ENCODE data around the gene DAZAP1.

Gene DAZAP1

DNA sequence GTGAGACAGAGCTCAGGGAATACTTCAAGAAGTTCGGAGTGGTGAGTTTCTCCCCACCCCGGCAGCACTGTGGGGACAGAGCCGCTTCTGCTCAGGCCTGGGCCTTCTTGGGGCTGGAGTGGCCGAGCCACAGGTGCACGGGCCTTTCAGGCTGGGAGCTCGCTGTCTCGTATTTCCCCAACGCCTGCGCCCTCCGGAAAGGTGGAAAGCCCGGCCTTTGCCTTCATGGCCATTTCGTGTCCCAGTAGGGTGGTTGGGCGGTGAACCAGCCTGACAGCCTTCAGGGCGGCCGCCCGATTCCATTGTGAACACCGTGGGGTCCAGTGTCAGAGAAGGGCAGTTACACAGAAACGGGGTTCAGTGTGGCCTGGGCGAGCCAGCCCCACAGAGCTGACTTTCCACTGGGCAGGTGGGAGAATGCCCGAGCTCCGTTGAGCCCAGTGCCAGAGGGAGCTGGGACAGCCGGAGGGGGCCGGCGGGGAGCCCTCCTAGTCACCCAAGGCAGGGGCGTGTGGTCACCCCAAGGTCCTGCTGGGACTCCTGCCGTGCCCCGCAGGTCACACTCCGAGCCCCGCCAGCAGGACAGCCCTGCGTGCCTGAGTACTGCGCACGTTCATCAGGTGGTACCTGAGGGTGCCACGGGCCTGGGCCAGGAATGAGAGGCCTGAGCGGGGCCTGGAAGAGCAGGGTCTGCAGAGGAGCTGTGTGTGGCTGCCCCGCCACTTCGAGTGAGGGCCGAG is 14.0 kb downstream of the DAZAP1 start:
- DNase-seq (ENCODE audit: extremely low spot score), result no peak
- ChIA-PET POLR2A (interaction anchor here (0.7 kb wide), 1 partner anchor 19 kb away, joined by 3 read pairs; no protein-coding TSS in a partner anchor), CTCF (interaction anchor here (0.7 kb wide), 1 partner anchor 455 kb away, joined by 3 read pairs; no protein-coding TSS in a partner anchor)
- TF ChIP-seq ARNT (IDR thresholded peaks at IDR 0.05), result no peak
- TF ChIP-seq CTBP1 (IDR thresholded peaks at IDR 0.05; ENCODE audit: borderline replicate concordance), result no peak
- TF ChIP-seq TARDBP (IDR thresholded peaks at IDR 0.05), result no peak
- TF ChIP-seq, protein P1, sequence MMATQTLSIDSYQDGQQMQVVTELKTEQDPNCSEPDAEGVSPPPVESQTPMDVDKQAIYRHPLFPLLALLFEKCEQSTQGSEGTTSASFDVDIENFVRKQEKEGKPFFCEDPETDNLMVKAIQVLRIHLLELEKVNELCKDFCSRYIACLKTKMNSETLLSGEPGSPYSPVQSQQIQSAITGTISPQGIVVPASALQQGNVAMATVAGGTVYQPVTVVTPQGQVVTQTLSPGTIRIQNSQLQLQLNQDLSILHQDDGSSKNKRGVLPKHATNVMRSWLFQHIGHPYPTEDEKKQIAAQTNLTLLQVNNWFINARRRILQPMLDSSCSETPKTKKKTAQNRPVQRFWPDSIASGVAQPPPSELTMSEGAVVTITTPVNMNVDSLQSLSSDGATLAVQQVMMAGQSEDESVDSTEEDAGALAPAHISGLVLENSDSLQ (IDR thresholded peaks at IDR 0.05), result no peak
- no peak for TF ChIP-seq SUZ12 (IDR thresholded peaks at IDR 0.05)
- no peak for TF ChIP-seq SP1 (IDR thresholded peaks at IDR 0.05)

DNA sequence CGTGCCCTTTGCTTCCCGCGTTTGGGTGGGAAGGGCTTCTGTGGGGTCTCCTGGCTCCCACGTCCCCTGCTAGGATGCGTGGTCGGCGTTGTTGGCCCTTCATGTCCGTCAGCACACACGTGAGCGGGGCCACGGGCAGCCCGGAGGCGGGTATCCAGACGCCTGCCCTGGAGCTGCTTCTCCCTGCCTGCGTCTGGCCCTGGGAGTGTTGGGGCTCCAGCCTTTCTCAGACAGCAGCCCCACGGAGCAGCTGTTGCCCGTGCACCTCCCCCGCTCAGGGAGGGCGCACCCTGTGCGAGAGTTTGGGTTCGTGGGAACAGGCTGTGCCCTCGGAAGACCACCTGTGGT is 14.5 kb downstream of the DAZAP1 start:
- CTCF ChIA-PET, result no interaction called here
- no peak for DNase-seq (ENCODE audit: extremely low spot score)
- no peak for TF ChIP-seq FOXA1 (IDR thresholded peaks at IDR 0.05)
- TF ChIP-seq BHLHE40 (IDR thresholded peaks at IDR 0.05; ENCODE audit: borderline replicate concordance), result no peak
- no peak for TF ChIP-seq ELF4 (IDR thresholded peaks at IDR 0.05)
- no peak for TF ChIP-seq TARDBP (IDR thresholded peaks at IDR 0.05)
- TF ChIP-seq SP1 (IDR thresholded peaks at IDR 0.05), result no peak
- TF ChIP-seq ARNT (IDR thresholded peaks at IDR 0.05), result no peak
- TF ChIP-seq ZNF384 (IDR thresholded peaks at IDR 0.05), result no peak
- no peak for TF ChIP-seq CTBP1 (IDR thresholded peaks at IDR 0.05; ENCODE audit: borderline replicate concordance)
- TF ChIP-seq SUZ12 (IDR thresholded peaks at IDR 0.05), result no peak
- no peak for TF ChIP-seq HDGF (IDR thresholded peaks at IDR 0.05; ENCODE audit: borderline replicate concordance)
- no peak for TF ChIP-seq L3MBTL2 (conservative IDR thresholded peaks at IDR 0.05)
- no peak for TF ChIP-seq FOXM1 (IDR thresholded peaks at IDR 0.05; ENCODE audit: borderline replicate concordance)
- no peak for TF ChIP-seq FOXK2 (IDR thresholded peaks at IDR 0.05)
- TF ChIP-seq, protein P1 (IDR thresholded peaks at IDR 0.05), result no peak
- TF ChIP-seq LEF1 (IDR thresholded peaks at IDR 0.05; ENCODE audit: borderline replicate concordance), result no peak
- no peak for TF ChIP-seq NFRKB (IDR thresholded peaks at IDR 0.05)
- POLR2A ChIA-PET, result no interaction called here

DNA sequence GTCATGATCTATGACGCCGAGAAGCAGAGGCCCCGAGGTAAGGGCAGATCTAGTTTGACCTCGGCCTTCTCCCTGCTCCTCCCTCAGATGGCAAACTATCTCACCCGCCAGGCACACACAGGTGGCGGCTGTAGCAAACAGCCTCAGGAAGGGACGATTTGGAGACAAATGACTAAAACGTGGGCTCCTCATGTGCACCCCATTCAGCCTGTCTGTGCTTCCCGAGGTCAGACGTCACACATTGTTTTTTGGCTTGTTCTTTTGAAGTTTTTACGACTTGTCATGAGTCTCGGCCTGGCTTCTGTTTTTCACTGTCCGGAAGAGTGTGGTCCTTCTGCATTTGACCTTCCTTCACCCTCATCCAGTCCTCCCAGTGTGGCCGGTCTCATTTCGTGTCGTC is 15.0 kb downstream of the DAZAP1 start:
- TF ChIP-seq, protein P1 (IDR thresholded peaks at IDR 0.05), result no peak
- TF ChIP-seq SUZ12 (IDR thresholded peaks at IDR 0.05) (no peak), SP1 (IDR thresholded peaks at IDR 0.05) (no peak), LEF1 (IDR thresholded peaks at IDR 0.05; ENCODE audit: borderline replicate concordance) (no peak), HDGF (IDR thresholded peaks at IDR 0.05; ENCODE audit: borderline replicate concordance) (no peak), FOXA1 (IDR thresholded peaks at IDR 0.05) (no peak), TARDBP (IDR thresholded peaks at IDR 0.05) (no peak)
- ChIA-PET CTCF (no interaction called here), POLR2A (no interaction called here)
- DNase-seq (ENCODE audit: extremely low spot score), result no peak

DNA sequence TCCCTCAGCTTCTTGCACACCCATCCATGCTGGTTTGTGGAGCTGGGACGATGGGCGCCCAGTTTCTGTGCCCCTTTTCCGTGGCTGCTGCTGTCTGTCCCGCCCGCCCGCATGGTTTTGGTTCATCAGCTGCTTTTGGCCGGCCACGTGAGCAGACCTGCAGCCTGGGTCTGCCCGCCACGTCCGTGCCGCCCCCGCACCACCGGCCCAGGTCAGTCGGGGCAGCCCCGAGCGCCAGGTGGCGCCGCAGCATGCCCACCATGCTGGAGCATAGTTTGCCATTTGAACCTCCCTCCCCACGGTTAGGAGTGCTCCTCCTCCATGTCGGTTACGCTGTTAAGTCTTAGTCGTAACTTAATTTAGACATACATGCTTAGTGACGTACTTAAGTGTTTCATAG is 15.6 kb downstream of the DAZAP1 start:
- CTCF ChIA-PET, result interaction anchor here (1.0 kb wide), 1 partner anchor 31 kb away, joined by 3 read pairs; no protein-coding TSS in a partner anchor
- POLR2A ChIA-PET, result no interaction called here
- TF ChIP-seq SUZ12 (IDR thresholded peaks at IDR 0.05) (no peak), SP1 (IDR thresholded peaks at IDR 0.05) (no peak), L3MBTL2 (conservative IDR thresholded peaks at IDR 0.05) (no peak), FOXM1 (IDR thresholded peaks at IDR 0.05; ENCODE audit: borderline replicate concordance) (no peak), BHLHE40 (IDR thresholded peaks at IDR 0.05; ENCODE audit: borderline replicate concordance) (no peak)
- DNase-seq (ENCODE audit: extremely low spot score), result no peak

DNA sequence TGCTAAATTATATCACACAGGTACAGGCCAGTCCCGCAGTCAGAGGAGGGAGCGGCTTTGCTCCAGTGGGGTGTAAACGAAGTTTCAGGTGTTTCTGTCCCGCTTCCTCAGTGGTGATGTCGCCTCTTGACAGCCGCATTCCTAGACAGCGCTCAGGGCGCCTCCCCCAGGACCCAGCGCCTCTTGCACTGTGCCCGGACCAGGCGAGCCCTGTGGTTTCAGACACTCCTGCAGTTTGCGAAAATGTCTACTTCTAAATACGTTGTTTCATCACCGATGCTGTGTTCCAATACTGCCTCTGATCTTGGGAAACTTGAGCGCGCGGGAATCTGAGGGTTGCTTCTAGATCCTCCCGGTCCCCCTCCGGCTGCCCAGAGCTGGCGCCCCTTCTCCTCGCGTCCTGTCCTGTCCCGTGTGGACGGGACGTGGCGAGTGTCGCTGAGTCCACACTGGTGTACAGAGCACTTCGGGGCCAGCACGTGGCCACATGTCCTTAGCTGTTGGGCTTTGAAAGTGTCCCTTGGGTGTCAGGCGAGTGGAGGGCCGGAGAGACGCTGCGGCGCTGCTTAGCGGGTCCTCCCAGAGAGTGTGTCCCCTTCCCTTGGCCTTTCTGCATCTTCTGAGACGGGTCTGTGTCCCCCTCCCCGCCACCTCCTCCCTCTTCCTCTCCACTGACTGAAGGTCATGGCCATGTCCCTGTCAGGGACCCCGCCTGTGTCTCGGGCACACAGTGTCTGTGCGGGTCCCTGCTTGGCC is 16.2 kb downstream of the DAZAP1 start:
- no peak for DNase-seq (ENCODE audit: extremely low spot score)
- ChIA-PET CTCF (interaction anchor here (1.0 kb wide), 1 partner anchor 30 kb away, joined by 3 read pairs; no protein-coding TSS in a partner anchor), POLR2A (no interaction called here)
- TF ChIP-seq TARDBP (IDR thresholded peaks at IDR 0.05) (no peak), BHLHE40 (IDR thresholded peaks at IDR 0.05; ENCODE audit: borderline replicate concordance) (no peak), ARNT (IDR thresholded peaks at IDR 0.05) (no peak), FOXK2 (IDR thresholded peaks at IDR 0.05) (no peak), ELF4 (IDR thresholded peaks at IDR 0.05) (no peak), FOXA1 (IDR thresholded peaks at IDR 0.05) (no peak), HDGF (IDR thresholded peaks at IDR 0.05; ENCODE audit: borderline replicate concordance) (no peak), FOXM1 (IDR thresholded peaks at IDR 0.05; ENCODE audit: borderline replicate concordance) (no peak), SUZ12 (IDR thresholded peaks at IDR 0.05) (no peak), SP1 (IDR thresholded peaks at IDR 0.05) (no peak), L3MBTL2 (conservative IDR thresholded peaks at IDR 0.05) (no peak), LEF1 (IDR thresholded peaks at IDR 0.05; ENCODE audit: borderline replicate concordance) (no peak), CTBP1 (IDR thresholded peaks at IDR 0.05; ENCODE audit: borderline replicate concordance) (no peak), ZNF384 (IDR thresholded peaks at IDR 0.05) (no peak), NFRKB (IDR thresholded peaks at IDR 0.05) (no peak)
- TF ChIP-seq, protein P1 (IDR thresholded peaks at IDR 0.05), result no peak

Measured in HEK293T (cell line).